Endodermal cell (in vitro differentiated cells): ENCODE results near the gene FGFR4. TPM values are rescaled to one million over a fixed set of nuclear protein-coding genes. Genes with fewer than 3 reads are reported as not detected.

Source experiments
- DNase-seq: peaks from one replicate; pipeline ENCODE4 v3.0.0-alpha.2; 2017
- H3K27ac ChIP-seq: 2 replicates; pipeline ENCODE4 v1.5.1; 2013; ENCODE audit warnings: mild to moderate bottlenecking, low read depth, low read length, moderate library complexity
- H3K27me3 ChIP-seq: 2 replicates; pipeline ENCODE4 v1.6.1; 2013; ENCODE audit warnings: mild to moderate bottlenecking, low read length, moderate library complexity; ENCODE audit not compliant: insufficient read depth, control insufficient read depth, poor library complexity, severe bottlenecking
- H3K36me3 ChIP-seq: 2 replicates; pipeline ENCODE4 v1.7.0; 2013; ENCODE audit warnings: mild to moderate bottlenecking, low read length, moderate library complexity; ENCODE audit not compliant: control insufficient read depth, insufficient read depth
- H3K4me1 ChIP-seq: one replicate; pipeline ENCODE4 v1.7.0; 2013; ENCODE audit warnings: low read length; ENCODE audit not compliant: control insufficient read depth, insufficient read depth
- H3K4me3 ChIP-seq: 2 replicates; pipeline ENCODE4 v1.5.1; 2013; ENCODE audit warnings: mild to moderate bottlenecking, low read length, moderate library complexity
- H3K9ac ChIP-seq: 2 replicates; pipeline ENCODE4 v1.6.1; 2013; ENCODE audit warnings: mild to moderate bottlenecking, low read length, moderate library complexity; ENCODE audit not compliant: poor library complexity, severe bottlenecking; ENCODE audit errors: extremely low read depth
- H3K9me3 ChIP-seq: 2 replicates; pipeline ENCODE4 v1.6.1; 2013; ENCODE audit warnings: mild to moderate bottlenecking, low read length, moderate library complexity; ENCODE audit not compliant: control insufficient read depth
- H3K27ac Mint-ChIP-seq: 2 replicates; pipeline ENCODE4 v1.8.0; 2020; ENCODE audit warnings: mixed read lengths
- H3K27me3 Mint-ChIP-seq: 2 replicates; pipeline ENCODE4 v1.8.0; 2021; ENCODE audit warnings: mild to moderate bottlenecking, mixed read lengths; ENCODE audit not compliant: insufficient read depth
- H3K36me3 Mint-ChIP-seq: 2 replicates; pipeline ENCODE4 v1.8.0; 2020; ENCODE audit warnings: low read depth, mixed read lengths
- H3K4me1 Mint-ChIP-seq: 2 replicates; pipeline ENCODE4 v1.8.0; 2020; ENCODE audit warnings: mixed read lengths
- H3K4me3 Mint-ChIP-seq: 2 replicates; pipeline ENCODE4 v1.8.0; 2020; ENCODE audit warnings: mild to moderate bottlenecking, moderate library complexity, mixed read lengths
- H3K9me3 Mint-ChIP-seq: 2 replicates; pipeline ENCODE4 v1.8.0; 2020; ENCODE audit warnings: mild to moderate bottlenecking, mixed read lengths
- WGBS, 2 experiments: methylation state at CpG; one replicate each; pipeline versions ENCODE4 v1.1.5 to v1.1.7; 2013; ENCODE audit warnings: missing lambda C conversion rate in 2 of 2, mixed read lengths in 1 of 2; ENCODE audit not compliant: insufficient coverage in 1 of 2, insufficient read length in 1 of 2; 5-methylcytosine and 5-hydroxymethylcytosine counted together
- total RNA-seq, 2 donors: library from RNA; stranded (reverse); fragmentation: NEBNext Ultra II Directional in 1 of 2; extraction: Animal tissue kit (Norgen Biotek cat#: 25700) in 1 of 2; gene quantifications; 2 replicates in 1 of 2; 3 replicates in 1 of 2; pipeline ENCODE4 v1.2.1, GENCODE V29; 2021
- TF ChIP-seq, protein P1 (sequence below): fragments of 200-600 bp; sonication (generic); conservative IDR thresholded peaks from 2 replicates; pipeline ENCODE4 v1.5.0; 2021; ENCODE audit warnings: antibody characterized with exemption, mild to moderate bottlenecking

Gene FGFR4
- total RNA-seq, 2 donors from 2014 or later, result 123 to 131 TPM

DNA sequence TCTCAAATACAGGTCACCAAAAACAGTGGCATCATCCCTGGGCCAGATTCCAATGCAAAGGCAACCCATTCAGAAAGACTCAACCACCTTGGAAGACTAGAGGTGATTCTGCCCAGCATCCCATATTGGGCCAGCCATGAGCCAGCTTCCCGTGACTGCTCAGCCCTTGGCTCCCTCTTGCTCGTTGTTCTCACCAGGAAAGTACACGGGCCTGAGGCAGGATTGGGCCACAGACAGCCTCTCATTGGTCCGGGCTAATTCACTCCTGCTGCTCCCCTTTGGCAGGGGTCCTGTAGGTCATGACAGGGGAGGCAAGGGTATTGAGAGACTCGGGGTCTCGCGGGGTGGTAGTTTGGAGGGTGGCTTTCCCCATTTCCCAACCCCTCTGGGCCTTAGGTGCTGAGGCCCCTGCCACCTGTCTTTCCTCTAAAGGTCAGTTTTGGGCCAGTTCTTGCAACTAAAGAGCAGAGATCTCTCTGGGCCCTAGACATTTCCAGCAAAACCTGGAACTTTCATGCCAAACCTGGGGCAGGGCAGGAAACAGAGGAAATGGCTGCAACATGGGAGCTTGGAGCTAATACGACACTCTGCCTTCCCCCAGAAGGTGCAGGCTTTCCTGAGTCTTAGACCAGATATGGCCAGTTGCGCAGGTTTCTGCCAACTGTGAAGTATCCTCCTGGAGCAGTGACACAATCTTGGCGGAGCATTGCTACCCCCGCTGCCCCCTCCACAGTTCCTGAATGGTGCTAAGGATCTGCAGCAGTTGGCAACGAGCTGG lies 22.0 kb upstream of the FGFR4 start:
- H3K4me3 Mint-ChIP-seq, result no peak overlapping the region
- H3K4me1 Mint-ChIP-seq, result no peaks in the 10 kb centered on the region
- no peak for DNase-seq
- H3K9ac ChIP-seq, result no peak overlapping the region
- no peaks in the 10 kb centered on the region for H3K27me3 Mint-ChIP-seq
- TF ChIP-seq, protein P1, sequence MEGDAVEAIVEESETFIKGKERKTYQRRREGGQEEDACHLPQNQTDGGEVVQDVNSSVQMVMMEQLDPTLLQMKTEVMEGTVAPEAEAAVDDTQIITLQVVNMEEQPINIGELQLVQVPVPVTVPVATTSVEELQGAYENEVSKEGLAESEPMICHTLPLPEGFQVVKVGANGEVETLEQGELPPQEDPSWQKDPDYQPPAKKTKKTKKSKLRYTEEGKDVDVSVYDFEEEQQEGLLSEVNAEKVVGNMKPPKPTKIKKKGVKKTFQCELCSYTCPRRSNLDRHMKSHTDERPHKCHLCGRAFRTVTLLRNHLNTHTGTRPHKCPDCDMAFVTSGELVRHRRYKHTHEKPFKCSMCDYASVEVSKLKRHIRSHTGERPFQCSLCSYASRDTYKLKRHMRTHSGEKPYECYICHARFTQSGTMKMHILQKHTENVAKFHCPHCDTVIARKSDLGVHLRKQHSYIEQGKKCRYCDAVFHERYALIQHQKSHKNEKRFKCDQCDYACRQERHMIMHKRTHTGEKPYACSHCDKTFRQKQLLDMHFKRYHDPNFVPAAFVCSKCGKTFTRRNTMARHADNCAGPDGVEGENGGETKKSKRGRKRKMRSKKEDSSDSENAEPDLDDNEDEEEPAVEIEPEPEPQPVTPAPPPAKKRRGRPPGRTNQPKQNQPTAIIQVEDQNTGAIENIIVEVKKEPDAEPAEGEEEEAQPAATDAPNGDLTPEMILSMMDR, result no peak
- no peaks in the 10 kb centered on the region for H3K9me3 ChIP-seq
- H3K4me3 ChIP-seq, result no peak overlapping the region
- H3K9me3 Mint-ChIP-seq, result no peaks in the 10 kb centered on the region
- peaks cover 23% of the 10 kb centered on the region for H3K36me3 ChIP-seq
- H3K27ac Mint-ChIP-seq, result no peak overlapping the region
- 91 to 92% methylated on average over 9 to 12 of the region's 12 CpGs for WGBS, 2 experiments
- peaks cover 4% of the 10 kb centered on the region for H3K4me1 ChIP-seq
- no peak overlapping the region for H3K27ac ChIP-seq
- H3K36me3 Mint-ChIP-seq, result peaks cover 33% of the 10 kb centered on the region
- H3K27me3 ChIP-seq, result no peaks in the 10 kb centered on the region

DNA sequence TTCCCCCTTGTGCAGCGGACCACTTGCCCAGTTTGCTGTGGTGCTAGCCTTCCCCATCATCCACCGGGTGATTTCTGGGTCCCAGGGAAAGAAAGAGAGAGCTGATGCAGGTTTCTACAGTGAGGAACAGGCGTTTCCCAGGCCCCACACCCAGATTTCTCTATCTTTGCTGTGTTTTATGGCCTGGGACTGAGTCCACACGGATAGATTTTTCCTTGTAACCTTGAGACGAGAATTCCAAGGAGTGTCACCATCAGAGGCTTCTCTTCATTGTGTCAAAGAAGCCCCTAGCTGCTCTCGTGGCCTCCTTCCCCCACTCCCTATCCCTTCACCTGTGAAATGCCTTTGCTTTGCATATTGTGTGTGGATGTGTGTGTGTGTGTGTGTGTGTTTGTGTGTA lies 21.2 kb upstream of the FGFR4 start:
- no peak for DNase-seq
- Mint-ChIP-seq H3K27ac (no peak overlapping the region), H3K4me1 (no peaks in the 10 kb centered on the region), H3K9me3 (no peaks in the 10 kb centered on the region), H3K36me3 (peaks cover 30% of the 10 kb centered on the region), H3K27me3 (no peaks in the 10 kb centered on the region), H3K4me3 (no peak overlapping the region)
- Histone ChIP-seq H3K9ac (no peak overlapping the region), H3K9me3 (no peaks in the 10 kb centered on the region), H3K27me3 (no peaks in the 10 kb centered on the region), H3K36me3 (peaks cover 21% of the 10 kb centered on the region), H3K4me3 (no peak overlapping the region), H3K4me1 (peaks cover 4% of the 10 kb centered on the region), H3K27ac (no peak overlapping the region)
- 75 to 76% methylated on average over 4 to 5 of the region's 6 CpGs for WGBS, 2 experiments
- TF ChIP-seq, protein P1, result no peak

DNA sequence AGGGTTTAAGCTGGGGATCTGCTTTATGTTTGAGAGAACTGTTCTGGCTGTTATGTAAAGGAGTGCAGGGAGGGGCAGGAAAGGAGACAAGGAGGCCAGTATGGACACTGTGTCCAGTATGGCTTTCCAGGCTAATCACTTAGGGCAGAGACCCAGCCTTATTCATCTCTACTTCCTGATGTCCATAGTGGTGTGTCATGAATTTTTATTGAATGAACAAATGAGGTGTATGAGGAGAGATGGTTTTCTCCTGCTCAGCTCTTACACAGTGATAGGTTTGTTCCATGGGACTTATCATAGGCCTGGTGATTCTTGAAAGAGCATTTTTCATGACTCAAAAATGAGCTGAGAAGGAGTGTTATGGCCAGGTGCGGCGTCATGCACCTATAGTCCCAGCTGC lies 20.5 kb upstream of the FGFR4 start:
- Histone ChIP-seq H3K9ac (no peak overlapping the region), H3K9me3 (no peaks in the 10 kb centered on the region), H3K27me3 (no peaks in the 10 kb centered on the region), H3K36me3 (peaks cover 21% of the 10 kb centered on the region), H3K27ac (no peak overlapping the region), H3K4me3 (no peak overlapping the region), H3K4me1 (peaks cover 4% of the 10 kb centered on the region)
- no peaks in the 10 kb centered on the region for H3K27me3 Mint-ChIP-seq
- DNase-seq, result no peak
- peaks cover 27% of the 10 kb centered on the region for H3K36me3 Mint-ChIP-seq
- no peak overlapping the region for H3K4me3 Mint-ChIP-seq
- no peak overlapping the region for H3K27ac Mint-ChIP-seq
- H3K4me1 Mint-ChIP-seq, result no peaks in the 10 kb centered on the region
- TF ChIP-seq, protein P1, result no peak
- H3K9me3 Mint-ChIP-seq, result no peaks in the 10 kb centered on the region
- 96% methylated on average over 2 of the region's 2 CpGs; no CpG with 5 or more reads in 1 of the 2 experiments for WGBS, 2 experiments
